Uterus (tissue), 4 donors: ENCODE data around the gene USP30. TPM values are rescaled to one million over a fixed set of nuclear protein-coding genes. Genes with fewer than 3 reads are reported as not detected.

Experiments
- DNase-seq, 2 donors: peaks; one replicate each; pipeline ENCODE4 v3.0.0-alpha.2; 2019 to 2020
- H3K27ac ChIP-seq, 2 donors: fragments of 200-600 bp; sonication (generic); 1 replicate in 1 of 2; 2 replicates in 1 of 2; pipeline ENCODE4 v1.5.1; 2016 to 2018
- H3K27me3 ChIP-seq, 2 donors: fragments of 200-600 bp; sonication (generic); one replicate each; pipeline ENCODE4 v1.5.1; 2018 to 2019; ENCODE audit warnings: control low read depth in 1 of 2
- H3K36me3 ChIP-seq, 2 donors: fragments of 200-600 bp; sonication (generic); one replicate each; pipeline ENCODE4 v1.5.1; 2019; ENCODE audit warnings: control low read depth in 1 of 2
- H3K4me1 ChIP-seq, 2 donors: fragments of 200-600 bp; sonication (generic); one replicate each; pipeline ENCODE4 v1.5.1; 2018 to 2019; ENCODE audit warnings: control low read depth in 1 of 2
- H3K4me3 ChIP-seq, 2 donors: fragments of 200-600 bp; sonication (generic); 1 replicate in 1 of 2; 2 replicates in 1 of 2; pipeline ENCODE4 v1.5.1; 2018 to 2019; ENCODE audit warnings: mild to moderate bottlenecking in 1 of 2
- H3K9me3 ChIP-seq, 2 donors: fragments of 200-600 bp; sonication (generic); one replicate each; pipeline ENCODE4 v1.5.1; 2019; ENCODE audit warnings: control low read depth in 1 of 2
- CTCF ChIP-seq, 4 experiments: fragments of 200-600 bp in 2 of 4; fragments of 450-650 bp in 2 of 4; sonication (generic) in 2 of 4; IDR thresholded peaks; one replicate each; pipeline ENCODE4 v1.5.1; 2016 to 2019; ENCODE audit warnings: antibody characterized with exemption in 4 of 4, mild to moderate bottlenecking in 2 of 4, moderate library complexity in 1 of 4
- POLR2A ChIP-seq, 2 donors: fragments of 450-650 bp; IDR thresholded peaks; one replicate each; pipeline ENCODE4 v1.6.1; 2016; ENCODE audit warnings: antibody characterized with exemption in 2 of 2, mild to moderate bottlenecking in 1 of 2, moderate library complexity in 1 of 2
- intact Hi-C: fragments of 100-400 bp; cut with DNase I; formaldehyde crosslinking; loops from one replicate; pipeline ENCODE4 v1.15.1; 2023; ENCODE audit warnings: low total_unique reads
- total RNA-seq, 4 donors: library from RNA; depleted of rRNA in 3 of 4; stranded (reverse); fragments of >200 nt in 3 of 4; gene quantifications; one replicate each; pipeline versions ENCODE4 v1.1.0 to v1.2.4, GENCODE V29; 2014 to 2023
- donor health status: DM: yes; HTN: yes; CAD: no.

The USP30 gene
- total RNA-seq, 4 donors from 2014 or later: 4.1 to 20.2 (median 14.9) TPM

GRCh38 chr12:109065154-109065852 lies 12.9 kb downstream of the USP30 start:
- DNase-seq: no peak
- intact Hi-C loops: no loop called here

DNA sequence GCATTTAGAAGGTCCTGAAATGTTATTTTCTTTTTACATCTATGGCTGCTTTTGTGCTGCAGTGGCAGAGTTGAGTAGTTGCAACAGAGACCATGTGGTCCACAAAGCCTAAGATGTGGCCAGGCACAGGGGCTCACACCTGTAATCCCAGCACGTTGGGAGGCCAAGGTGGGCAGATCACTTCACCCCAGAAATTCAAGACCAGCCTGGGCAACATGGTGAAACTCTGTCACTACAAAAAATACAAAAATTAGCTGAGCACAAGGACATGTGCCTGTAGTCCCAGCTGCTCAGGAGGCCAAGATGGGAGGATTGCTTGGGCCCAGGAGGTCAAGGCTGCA lies 13.4 kb downstream of the USP30 start:
- Histone ChIP-seq H3K27me3 (no peaks in the 10 kb centered on the region), H3K4me1 (no peaks in the 10 kb centered on the region), H3K9me3 (no peaks in the 10 kb centered on the region), H3K36me3 (no peaks in the 10 kb centered on the region), H3K4me3 (no peak overlapping the region), H3K27ac (no peak overlapping the region)
- DNase-seq: no peak
- intact Hi-C loops: no loop called here
- TF ChIP-seq CTCF (IDR thresholded peaks at IDR 0.05) (no peak), POLR2A (IDR thresholded peaks at IDR 0.05) (no peak)

More at GRCh38 chr12:109065154-109065852, 12.9 kb downstream of the USP30 start:
- H3K36me3 ChIP-seq: no peaks in the 10 kb centered on the region
- H3K27me3 ChIP-seq: no peaks in the 10 kb centered on the region
- no peak for TF ChIP-seq CTCF (IDR thresholded peaks at IDR 0.05)
- TF ChIP-seq POLR2A (IDR thresholded peaks at IDR 0.05): no peak
- H3K9me3 ChIP-seq: no peaks in the 10 kb centered on the region
- H3K4me1 ChIP-seq: no peaks in the 10 kb centered on the region
- H3K27ac ChIP-seq: no peak overlapping the region
- H3K4me3 ChIP-seq: no peak overlapping the region

GRCh38 chr12:109069307-109070271 lies 17.2 kb downstream of the USP30 start:
- TF ChIP-seq CTCF (IDR thresholded peaks at IDR 0.05) (no peak), POLR2A (IDR thresholded peaks at IDR 0.05) (no peak)
- intact Hi-C loops: no loop called here
- Histone ChIP-seq H3K9me3 (no peaks in the 10 kb centered on the region), H3K4me1 (no peaks in the 10 kb centered on the region), H3K27me3 (no peaks in the 10 kb centered on the region), H3K36me3 (no peaks in the 10 kb centered on the region), H3K4me3 (no peak overlapping the region), H3K27ac (no peak overlapping the region)
- DNase-seq: no peak

DNA sequence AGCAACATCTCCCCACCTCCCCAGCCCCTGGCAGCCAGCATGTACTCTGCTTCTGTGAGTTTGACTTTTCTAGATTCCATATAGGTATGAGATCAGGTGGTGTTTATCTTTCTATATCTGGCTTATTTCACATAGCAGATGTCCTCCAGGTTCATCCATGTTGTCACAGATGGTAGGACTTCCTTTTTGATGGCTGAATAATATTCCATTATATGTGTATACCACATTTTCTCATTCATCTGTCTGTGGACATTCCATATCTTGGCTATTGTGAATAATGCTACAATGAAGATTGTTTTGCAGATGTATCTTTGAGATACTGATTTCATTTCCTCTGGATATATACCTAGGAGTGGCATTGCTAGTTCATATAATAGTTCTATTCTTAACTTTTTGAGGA lies 22.5 kb downstream of the USP30 start:
- no peak for DNase-seq
- Histone ChIP-seq H3K27me3 (no peaks in the 10 kb centered on the region), H3K4me1 (no peaks in the 10 kb centered on the region), H3K9me3 (no peaks in the 10 kb centered on the region), H3K27ac (no peak overlapping the region), H3K36me3 (no peaks in the 10 kb centered on the region), H3K4me3 (no peak overlapping the region)
- no peak for TF ChIP-seq CTCF (IDR thresholded peaks at IDR 0.05)
- no peak for TF ChIP-seq POLR2A (IDR thresholded peaks at IDR 0.05)
- intact Hi-C loops: no loop called here

GRCh38 chr12:109082751-109083150 lies 30.4 kb downstream of the USP30 start:
- no peak for DNase-seq
- H3K36me3 ChIP-seq: no peaks in the 10 kb centered on the region
- H3K9me3 ChIP-seq: no peaks in the 10 kb centered on the region
- intact Hi-C loops: no loop called here
- H3K4me3 ChIP-seq: no peak overlapping the region
- H3K4me1 ChIP-seq: no peaks in the 10 kb centered on the region
- H3K27ac ChIP-seq: no peak overlapping the region
- H3K27me3 ChIP-seq: no peaks in the 10 kb centered on the region
- TF ChIP-seq CTCF (IDR thresholded peaks at IDR 0.05) (no peak), POLR2A (IDR thresholded peaks at IDR 0.05) (no peak)
